IMR-90 (cell line): Measurements from ENCODE around the gene ACTN1. TPM values are rescaled to one million over a fixed set of nuclear protein-coding genes. Genes with fewer than 3 reads are reported as not detected.

Source experiments
- ATAC-seq: fragments of 200-7000 bp; cut with Tn5 transposase; 2 replicates; pipeline ENCODE4 v1.9.1; 2020; ENCODE audit warnings: low read depth, mild to moderate bottlenecking, moderate library complexity
- BruUV-seq: library from RNA; stranded (reverse); fragments of 400-500 nt; replicated peaks from 2 replicates; lab custom pipeline; 2021; lab: Mats Ljungman, UMichigan
- CTCF ChIA-PET: fragments of 300-600 bp; formaldehyde crosslinking; extraction: SDS; loops from one replicate; lab custom pipeline; 2021; ENCODE audit warnings: antibody characterized with exemption; lab: Yijun Ruan, JAX
- POLR2A ChIA-PET: fragments of 300-600 bp; sonication (Branson Sonifier 250); formaldehyde crosslinking; loops from one replicate; lab custom pipeline; 2022; ENCODE audit warnings: antibody characterized with exemption; ENCODE audit not compliant: unreplicated experiment; lab: Charles Lee
- DNase-seq: peaks from one replicate; pipeline ENCODE4 v3.0.0; 2013
- H2AFZ ChIP-seq: replicated peaks from 2 replicates; pipeline ENCODE3; 2013; ENCODE audit warnings: low read length, mild to moderate bottlenecking; ENCODE audit not compliant: poor library complexity
- H2AK5ac ChIP-seq: 2 replicates; pipeline ENCODE4 v1.6.1; 2013; ENCODE audit warnings: low read depth, low read length, inconsistent platforms
- H2AK9ac ChIP-seq: replicated peaks from 2 replicates; pipeline ENCODE3; 2013; ENCODE audit warnings: mild to moderate bottlenecking, low read depth, low read length, moderate library complexity; ENCODE audit not compliant: poor library complexity
- H2BK120ac ChIP-seq: 2 replicates; pipeline ENCODE4 v1.6.1; 2013; ENCODE audit warnings: low read depth, low read length, inconsistent platforms
- H2BK15ac ChIP-seq: 3 replicates; pipeline ENCODE4 v1.6.1; 2013; ENCODE audit warnings: low read depth, low read length, inconsistent platforms
- H2BK20ac ChIP-seq: 2 replicates; pipeline ENCODE4 v1.6.1; 2013; ENCODE audit warnings: low read depth, mild to moderate bottlenecking, inconsistent platforms, low read length, moderate library complexity
- H2BK5ac ChIP-seq: 2 replicates; pipeline ENCODE4 v1.6.1; 2013; ENCODE audit warnings: mild to moderate bottlenecking, low read depth, low read length, inconsistent platforms; ENCODE audit not compliant: poor library complexity, severe bottlenecking
- H3K14ac ChIP-seq: replicated peaks from 2 replicates; pipeline ENCODE4 v1.6.1; 2013; ENCODE audit warnings: low read depth, low read length, inconsistent platforms
- H3K18ac ChIP-seq: 2 replicates; pipeline ENCODE4 v1.6.1; 2013; ENCODE audit warnings: low read depth, low read length, control low read depth
- H3K23ac ChIP-seq: 2 replicates; pipeline ENCODE4 v1.6.1; 2013; ENCODE audit warnings: low read depth, low read length, inconsistent platforms
- H3K27ac ChIP-seq: 2 replicates; pipeline ENCODE4 v1.5.1; 2013; ENCODE audit warnings: mild to moderate bottlenecking, control low read depth, low read length; ENCODE audit not compliant: insufficient read depth
- H3K27me3 ChIP-seq: 2 replicates; pipeline ENCODE4 v1.6.1; 2013; ENCODE audit warnings: low read length; ENCODE audit not compliant: control insufficient read depth, insufficient read depth
- H3K36me3 ChIP-seq: 2 replicates; pipeline ENCODE4 v1.6.1; 2013; ENCODE audit warnings: low read length, mixed read lengths; ENCODE audit not compliant: control insufficient read depth, insufficient read depth
- H3K4ac ChIP-seq: 2 replicates; pipeline ENCODE4 v1.6.1; 2013; ENCODE audit warnings: low read depth, low read length, inconsistent platforms
- H3K4me1 ChIP-seq: 2 replicates; pipeline ENCODE4 v1.6.1; 2013; ENCODE audit warnings: low read length, mixed read lengths; ENCODE audit not compliant: control insufficient read depth, insufficient read depth
- H3K4me2 ChIP-seq: 2 replicates; pipeline ENCODE4 v1.6.1; 2013; ENCODE audit warnings: low read depth, mild to moderate bottlenecking, control low read depth, low read length, moderate library complexity
- H3K4me3 ChIP-seq: 2 replicates; pipeline ENCODE4 v1.5.1; 2013; ENCODE audit warnings: low read depth, mild to moderate bottlenecking, control low read depth, low read length, moderate library complexity; ENCODE audit not compliant: insufficient read depth
- H3K56ac ChIP-seq: 2 replicates; pipeline ENCODE4 v1.6.1; 2013; ENCODE audit warnings: low read length, inconsistent platforms; ENCODE audit not compliant: insufficient read depth; ENCODE audit errors: extremely low read depth
- H3K79me1 ChIP-seq, 2 experiments: 2 replicates each; pipeline ENCODE4 v1.6.1; 2013; ENCODE audit warnings: low read length in 2 of 2, inconsistent platforms in 1 of 2, low read depth in 1 of 2
- H3K9ac ChIP-seq: 2 replicates; pipeline ENCODE4 v1.6.1; 2013; ENCODE audit warnings: low read depth, low read length, control low read depth
- H3K9me1 ChIP-seq: 2 replicates; pipeline ENCODE4 v1.6.1; 2013; ENCODE audit warnings: low read length, inconsistent platforms; ENCODE audit not compliant: insufficient read depth
- H3K9me3 ChIP-seq: 2 replicates; pipeline ENCODE4 v1.6.1; 2013; ENCODE audit warnings: low read length; ENCODE audit not compliant: control insufficient read depth, insufficient read depth
- H4K20me1 ChIP-seq: 2 replicates; pipeline ENCODE4 v1.6.1; 2013; ENCODE audit warnings: low read length, inconsistent platforms; ENCODE audit not compliant: insufficient read depth
- H4K5ac ChIP-seq: 2 replicates; pipeline ENCODE4 v1.6.1; 2013; ENCODE audit warnings: mild to moderate bottlenecking, low read depth, low read length, control low read depth
- H4K8ac ChIP-seq, 2 experiments: 2 replicates each; pipeline ENCODE4 v1.6.1; 2013; ENCODE audit warnings: low read depth in 2 of 2, low read length in 2 of 2, control low read depth in 1 of 2, inconsistent platforms in 1 of 2
- H4K91ac ChIP-seq: 2 replicates; pipeline ENCODE4 v1.6.1; 2013; ENCODE audit warnings: low read depth, low read length, inconsistent platforms; ENCODE audit not compliant: insufficient read depth
- CEBPB ChIP-seq: IDR thresholded peaks from 2 replicates; pipeline ENCODE4 v1.6.1; 2012; ENCODE audit warnings: low read depth, low read length, improper control_type of control experiment
- MXI1 ChIP-seq: IDR thresholded peaks from 2 replicates; pipeline ENCODE4 v1.6.1; 2012; ENCODE audit warnings: low read depth, mild to moderate bottlenecking, low read length, moderate library complexity, borderline replicate concordance
- NFE2L2 ChIP-seq: fragments of 150-350 bp; IDR thresholded peaks from 2 replicates; pipeline ENCODE4 v1.6.1; 2016; ENCODE audit warnings: low read depth, mild to moderate bottlenecking, low read length
- POLR2A ChIP-seq: IDR thresholded peaks from 2 replicates; pipeline ENCODE4 v1.6.1; 2012; ENCODE audit warnings: mild to moderate bottlenecking, low read depth, low read length
- RAD21 ChIP-seq: IDR thresholded peaks from 2 replicates; pipeline ENCODE4 v1.6.1; 2012; ENCODE audit warnings: low read length, improper control_type of control experiment
- WGBS, 2 experiments: methylation state at CpG; one replicate each; pipeline versions ENCODE4 v1.1.5 to v1.1.7; 2013; ENCODE audit warnings: missing lambda C conversion rate in 2 of 2; ENCODE audit not compliant: insufficient read length in 1 of 2; ENCODE audit errors: extremely low coverage in 2 of 2; 5-methylcytosine and 5-hydroxymethylcytosine counted together
- dilution Hi-C: fragments of 300-500 bp; cut with HindIII; formaldehyde crosslinking; loops from one replicate; pipeline ENCODE4 v1.14.3; 2018; ENCODE audit warnings: low sequenced_read_pairs; ENCODE audit not compliant: unreplicated experiment
- in situ Hi-C: fragments of 300-500 bp; cut with MboI; formaldehyde crosslinking; loops from 3 replicates; pipeline ENCODE4 v1.14.3; 2019; ENCODE audit warnings: low sequenced_read_pairs, inconsistent platforms, mixed read lengths
- intact Hi-C: fragments of 100-400 bp; cut with micrococcal nuclease; formaldehyde crosslinking; loops from 2 replicates; pipeline ENCODE4 v1.10.0; 2022
- polyA plus RNA-seq, 3 experiments: library from polyadenylated mRNA; depleted of rRNA; stranded (reverse); fragments of >200 nt; gene quantifications; 2 replicates each; pipeline ENCODE4 v1.2.3, GENCODE V29; 2012; ENCODE audit warnings: low replicate concordance in 1 of 3
- total RNA-seq: library from RNA; depleted of rRNA; stranded (reverse); fragments of >200 nt; gene quantifications from 2 replicates; pipeline ENCODE4 v1.2.3, GENCODE V29; 2012
- TF ChIP-seq, protein P1 (sequence below): fragments of 150-350 bp; IDR thresholded peaks from 2 replicates; pipeline ENCODE4 v1.6.1; 2017; ENCODE audit warnings: mild to moderate bottlenecking, antibody characterized with exemption, low read length, low read depth

The ACTN1 gene
- total and polyA plus RNA-seq, 2 of the 4 experiments (the other 2 are of a cell fraction) = 684 to 766 TPM

- no peak for TF ChIP-seq POLR2A
- no peak for TF ChIP-seq CEBPB
- no peak for TF ChIP-seq NFE2L2
Measured at GRCh38 chr14:68884031-68885030, 94.8 kb downstream of the ACTN1 start (continued).

DNA sequence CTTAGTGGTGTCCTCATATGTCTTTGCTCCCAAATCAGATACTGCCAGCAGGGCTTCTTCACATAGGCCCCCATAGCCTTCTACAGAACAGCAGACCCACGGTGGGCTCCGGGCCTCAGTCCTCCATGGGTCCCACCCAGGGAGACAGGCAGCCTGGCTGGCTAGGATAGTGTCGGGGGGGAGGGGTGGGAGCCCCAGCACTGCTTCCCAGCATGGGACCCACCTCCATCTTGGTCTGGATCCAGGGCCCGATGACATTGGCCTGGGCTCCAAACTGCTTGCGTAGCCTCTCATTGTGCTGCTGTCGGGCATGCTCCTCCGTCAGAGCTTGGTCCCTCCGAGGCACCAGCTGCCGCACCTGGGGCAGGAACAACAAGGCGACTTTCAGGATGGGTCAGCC, 96.9 kb downstream of the ACTN1 start:
- Histone ChIP-seq H2AK9ac (no peak overlapping the region), H3K9me1 (peaks cover 17% of the 10 kb centered on the region), H3K27me3 (no peaks in the 10 kb centered on the region), H3K9me3 (no peaks in the 10 kb centered on the region), H2BK120ac (no peak overlapping the region), H3K4ac (no peak overlapping the region), H2BK15ac (no peak overlapping the region), H3K27ac (no peak overlapping the region), H2BK20ac (no peak overlapping the region), H3K14ac (no peak overlapping the region), H3K36me3 (peaks cover 88% of the 10 kb centered on the region), H3K4me1 (peaks cover 16% of the 10 kb centered on the region), H3K18ac (no peak overlapping the region), H2AFZ (no peak overlapping the region), H3K79me1 (peaks cover 55 to 87% of the 10 kb centered on the region in 2 experiments), H2AK5ac (no peak overlapping the region), H4K5ac (no peak overlapping the region), H3K23ac (no peak overlapping the region), H4K8ac (no peak overlapping the region), H3K4me3 (no peak overlapping the region), H3K56ac (no peak overlapping the region), H4K91ac (no peak overlapping the region), H4K20me1 (peaks cover 90% of the 10 kb centered on the region), H2BK5ac (no peak overlapping the region), H3K4me2 (no peak overlapping the region), H3K9ac (no peak overlapping the region)
- BruUV-seq = no TSS peak
- no peak for TF ChIP-seq MXI1
- TF ChIP-seq RAD21 = no peak
- TF ChIP-seq, protein P1, sequence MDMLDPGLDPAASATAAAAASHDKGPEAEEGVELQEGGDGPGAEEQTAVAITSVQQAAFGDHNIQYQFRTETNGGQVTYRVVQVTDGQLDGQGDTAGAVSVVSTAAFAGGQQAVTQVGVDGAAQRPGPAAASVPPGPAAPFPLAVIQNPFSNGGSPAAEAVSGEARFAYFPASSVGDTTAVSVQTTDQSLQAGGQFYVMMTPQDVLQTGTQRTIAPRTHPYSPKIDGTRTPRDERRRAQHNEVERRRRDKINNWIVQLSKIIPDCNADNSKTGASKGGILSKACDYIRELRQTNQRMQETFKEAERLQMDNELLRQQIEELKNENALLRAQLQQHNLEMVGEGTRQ = no peak
- DNase-seq (no peak), ATAC-seq (no peak)
- intact Hi-C loops = no loop called here
- ChIA-PET CTCF (interaction anchor here (0.9 kb wide), 1 partner anchor 226 kb away, joined by 3 read pairs; no protein-coding TSS in a partner anchor), POLR2A (no interaction called here)
- in situ Hi-C loops = no loop called here
- dilution Hi-C loops = no loop called here
- 100% methylated on average over 7 of the region's 10 CpGs; no CpG with 5 or more reads in 1 of the 2 experiments for WGBS, 2 experiments
